Testis (tissue), 3 donors: ENCODE data around the gene ATP10B. TPM values are rescaled to one million over a fixed set of nuclear protein-coding genes. Genes with fewer than 3 reads are reported as not detected.

ENCODE experiments used
- DNase-seq: peaks from one replicate; pipeline ENCODE4 v3.0.0-alpha.2; 2019
- H3K27ac ChIP-seq, 2 donors: fragments of 200-600 bp; sonication (generic); one replicate each; pipeline ENCODE4 v1.5.1; 2019
- H3K27me3 ChIP-seq: fragments of 200-600 bp; sonication (generic); one replicate; pipeline ENCODE4 v1.5.1; 2019
- H3K36me3 ChIP-seq: fragments of 200-600 bp; sonication (generic); one replicate; pipeline ENCODE4 v1.5.1; 2017; ENCODE audit warnings: low read depth; ENCODE audit errors: missing control alignments
- H3K4me1 ChIP-seq: fragments of 200-600 bp; sonication (generic); one replicate; pipeline ENCODE4 v1.5.1; 2019
- H3K4me3 ChIP-seq, 2 donors: fragments of 200-600 bp; sonication (generic); one replicate each; pipeline ENCODE4 v1.5.1; 2017 to 2019
- H3K9me3 ChIP-seq: fragments of 200-600 bp; sonication (generic); one replicate; pipeline ENCODE4 v1.5.1; 2017
- CTCF ChIP-seq, 3 experiments: fragments of 450-650 bp in 2 of 3; fragments of 200-600 bp in 1 of 3; sonication (generic) in 1 of 3; IDR thresholded peaks; one replicate each; pipeline ENCODE4 v1.5.1; 2016 to 2019; ENCODE audit warnings: antibody characterized with exemption in 3 of 3, mild to moderate bottlenecking in 2 of 3, moderate library complexity in 1 of 3
- POLR2A ChIP-seq: fragments of 450-650 bp; IDR thresholded peaks from one replicate; pipeline ENCODE4 v1.6.1; 2017; ENCODE audit warnings: antibody characterized with exemption, mild to moderate bottlenecking, moderate library complexity
- WGBS, 2 donors: methylation state at CpG; one replicate each; pipeline ENCODE4 v1.1.5; 2018; 5-methylcytosine and 5-hydroxymethylcytosine counted together
- intact Hi-C: fragments of 100-400 bp; cut with DNase I; formaldehyde crosslinking; loops from one replicate; pipeline ENCODE4 v1.15.1; 2023; ENCODE audit warnings: low total_unique reads
- polyA plus RNA-seq: library from polyadenylated mRNA; stranded (reverse); fragments of 350-450 nt; fragmentation: Illumina TruSeq; extraction: RNeasy Lipid Tissue Mini Kit (QIAGEN cat#74804); gene quantifications from one replicate; pipeline ENCODE4 v1.2.3, GENCODE V29; 2014; ENCODE audit warnings: low read depth, low replicate concordance; ENCODE audit not compliant: insufficient read depth
- total RNA-seq, 2 donors: library from RNA; depleted of rRNA; stranded (reverse); fragments of >200 nt; gene quantifications; one replicate each; pipeline ENCODE4 v1.2.3, GENCODE V29; 2016

ATP10B gene
- total and polyA plus RNA-seq, 3 donors from 2014 or later: 0.63 to 2.0 (median 1.9) TPM

GRCh38 chr5:160667160-160667559 is 184.9 kb downstream of the ATP10B start:
- Histone ChIP-seq H3K27me3 (no peaks in the 10 kb centered on the region), H3K9me3 (no peaks in the 10 kb centered on the region), H3K4me1 (no peaks in the 10 kb centered on the region), H3K4me3 (no peak overlapping the region), H3K36me3 (no peaks in the 10 kb centered on the region), H3K27ac (no peak overlapping the region)
- TF ChIP-seq POLR2A (no peak), CTCF (IDR thresholded peaks at IDR 0.05) (no peak)
- DNase-seq: no peak
- 19 to 26% methylated on average over 5 of the region's 5 CpGs for WGBS, 2 donors
- intact Hi-C loops: no loop called here

- Histone ChIP-seq H3K27me3 (no peaks in the 10 kb centered on the region), H3K36me3 (no peaks in the 10 kb centered on the region), H3K4me1 (no peaks in the 10 kb centered on the region), H3K27ac (no peak overlapping the region), H3K4me3 (no peak overlapping the region), H3K9me3 (no peaks in the 10 kb centered on the region)
- WGBS, 2 donors: 64 to 75% methylated on average over 3 of the region's 3 CpGs
- intact Hi-C loops: no loop called here
- no peak for DNase-seq
- TF ChIP-seq POLR2A: no peak
- TF ChIP-seq CTCF (IDR thresholded peaks at IDR 0.05): no peak
These were observed 186.6 kb downstream of the ATP10B start for GRCh38 chr5:160665460-160665859.

GRCh38 chr5:160660132-160660531 is 191.9 kb downstream of the ATP10B start:
- WGBS, 2 donors: 77 to 85% methylated on average over 1 of the region's 1 CpG
- intact Hi-C loops: no loop called here
- Histone ChIP-seq H3K9me3 (no peaks in the 10 kb centered on the region), H3K4me1 (no peaks in the 10 kb centered on the region), H3K4me3 (no peak overlapping the region), H3K36me3 (no peaks in the 10 kb centered on the region), H3K27ac (no peak overlapping the region), H3K27me3 (no peaks in the 10 kb centered on the region)
- TF ChIP-seq POLR2A: no peak
- TF ChIP-seq CTCF (IDR thresholded peaks at IDR 0.05): no peak
- no peak for DNase-seq

- intact Hi-C loops: no loop called here
- DNase-seq: no peak
- Histone ChIP-seq H3K36me3 (no peaks in the 10 kb centered on the region), H3K4me3 (no peak overlapping the region), H3K4me1 (no peaks in the 10 kb centered on the region), H3K27ac (no peak overlapping the region), H3K27me3 (no peaks in the 10 kb centered on the region), H3K9me3 (no peaks in the 10 kb centered on the region)
- 81 to 88% methylated on average over 5 of the region's 5 CpGs for WGBS, 2 donors
- no peak for TF ChIP-seq CTCF (IDR thresholded peaks at IDR 0.05)
- TF ChIP-seq POLR2A: no peak
These were observed 194.2 kb downstream of the ATP10B start for GRCh38 chr5:160657622-160658458.

GRCh38 chr5:160657068-160657507 is 194.9 kb downstream of the ATP10B start:
- no peak overlapping the region for H3K27ac ChIP-seq
- intact Hi-C loops: no loop called here
- no peaks in the 10 kb centered on the region for H3K4me1 ChIP-seq
- no peaks in the 10 kb centered on the region for H3K36me3 ChIP-seq
- H3K27me3 ChIP-seq: no peaks in the 10 kb centered on the region
- DNase-seq: no peak
- no peaks in the 10 kb centered on the region for H3K9me3 ChIP-seq
- H3K4me3 ChIP-seq: no peak overlapping the region
- TF ChIP-seq POLR2A (no peak), CTCF (IDR thresholded peaks at IDR 0.05) (no peak)
- 68 to 80% methylated on average over 1 of the region's 1 CpG for WGBS, 2 donors
